Activated CD4-positive, alpha-beta T cell treated with anti-CD3 and anti-CD28 coated beads for 36 hours (primary cell): ENCODE data around the gene BANF2. TPM values are rescaled to one million over a fixed set of nuclear protein-coding genes. Genes with fewer than 3 reads are reported as not detected.

Experiments used
- ATAC-seq: fragments of 200-7000 bp; cut with Tn5 transposase; one replicate; pipeline ENCODE4 v1.10.0; 2021; ENCODE audit warnings: mild to moderate bottlenecking, moderate library complexity
- CTCF ChIA-PET: fragments of 350-600 bp; sonication (Branson Sonifier 250); formaldehyde crosslinking; loops from one replicate; lab custom pipeline; 2021; ENCODE audit warnings: antibody characterized with exemption; lab: Charles Lee
- POLR2A ChIA-PET: fragments of 350-600 bp; sonication (Branson Sonifier 250); formaldehyde crosslinking; loops from one replicate; lab custom pipeline; 2021; ENCODE audit warnings: antibody characterized with exemption, inconsistent platforms; lab: Charles Lee
- DNase-seq: peaks from one replicate; pipeline ENCODE4 v3.0.0-alpha.2; 2020
- H3K27ac Mint-ChIP-seq: one replicate; pipeline ENCODE4 v1.8.0; 2021; ENCODE audit warnings: mixed read lengths
- H3K27me3 Mint-ChIP-seq: one replicate; pipeline ENCODE4 v1.8.0; 2021; ENCODE audit warnings: mixed read lengths
- H3K36me3 Mint-ChIP-seq: one replicate; pipeline ENCODE4 v1.8.0; 2021; ENCODE audit warnings: low read depth, mixed read lengths
- H3K4me1 Mint-ChIP-seq: one replicate; pipeline ENCODE4 v1.8.0; 2021; ENCODE audit warnings: mixed read lengths
- H3K4me3 Mint-ChIP-seq: one replicate; pipeline ENCODE4 v1.8.0; 2021; ENCODE audit warnings: mild to moderate bottlenecking, moderate library complexity, mixed read lengths
- H3K9me3 Mint-ChIP-seq: one replicate; pipeline ENCODE4 v1.8.0; 2021; ENCODE audit warnings: low read depth, mixed read lengths
- intact Hi-C, 2 experiments: fragments of 100-400 bp; cut with DNase I in 1 of 2; cut with micrococcal nuclease in 1 of 2; formaldehyde crosslinking; loops; one replicate each; pipeline versions ENCODE4 v1.14.2 to v1.15.1; 2022 to 2024; cut with DNase I, micrococcal nuclease
- total RNA-seq, 2 experiments: library from RNA; stranded (reverse); gene quantifications; one replicate each; pipeline ENCODE4 v1.2.3, GENCODE V29; 2021

BANF2 gene
- total RNA-seq, 2 experiments from 2014 or later = not detected

GRCh38 chr20:17664025-17664633, 35.6 kb upstream of the BANF2 start:
- ATAC-seq = peak; percentile 81
- Mint-ChIP-seq H3K4me1 (peaks cover 41% of the 10 kb centered on the region), H3K9me3 (no peaks in the 10 kb centered on the region), H3K36me3 (peaks cover 10% of the 10 kb centered on the region), H3K4me3 (no peak overlapping the region), H3K27ac (no peak overlapping the region), H3K27me3 (no peaks in the 10 kb centered on the region)
- intact Hi-C loops = no loop called here
- POLR2A ChIA-PET = no interaction called here
- peak; percentile 42 for DNase-seq
- CTCF ChIA-PET = interaction anchor here (0.6 to 3.6 kb wide), 4 partner anchors 18 to 236 kb away, joined by 3 to 17 read pairs (median 4); partner anchors contain the start of gene RRBP1

- H3K4me3 Mint-ChIP-seq = no peak overlapping the region
- ATAC-seq = peak; percentile 11
- no peak for DNase-seq
- ChIA-PET CTCF (interaction anchor here (0.6 to 3.6 kb wide), 5 partner anchors 9 to 313 kb away, joined by 3 to 17 read pairs (median 3); partner anchors contain the start of gene RRBP1), POLR2A (no interaction called here)
- no peaks in the 10 kb centered on the region for H3K27me3 Mint-ChIP-seq
- peaks cover 6% of the 10 kb centered on the region for H3K36me3 Mint-ChIP-seq
- H3K9me3 Mint-ChIP-seq = no peaks in the 10 kb centered on the region
- intact Hi-C loops = no loop called here
- H3K4me1 Mint-ChIP-seq = peaks cover 48% of the 10 kb centered on the region
- no peak overlapping the region for H3K27ac Mint-ChIP-seq
Observed at GRCh38 chr20:17665756-17666155, 34.0 kb upstream of the BANF2 start.

GRCh38 chr20:17666481-17666880, 33.3 kb upstream of the BANF2 start:
- H3K4me3 Mint-ChIP-seq = no peak overlapping the region
- no peak overlapping the region for H3K27ac Mint-ChIP-seq
- peaks cover 7% of the 10 kb centered on the region for H3K36me3 Mint-ChIP-seq
- ATAC-seq (no peak), DNase-seq (no peak)
- no peaks in the 10 kb centered on the region for H3K9me3 Mint-ChIP-seq
- POLR2A ChIA-PET = interaction anchor here (0.6 kb wide), 1 partner anchor 212 kb away, joined by 6 read pairs; no protein-coding TSS in a partner anchor
- H3K4me1 Mint-ChIP-seq = peaks cover 48% of the 10 kb centered on the region
- intact Hi-C loops = no loop called here
- CTCF ChIA-PET = interaction anchor here (0.6 to 3.6 kb wide), 6 partner anchors 9 to 863 kb away, joined by 3 to 17 read pairs (median 3); partner anchors contain the start of gene RRBP1
- no peaks in the 10 kb centered on the region for H3K27me3 Mint-ChIP-seq

GRCh38 chr20:17667445-17667844, 32.3 kb upstream of the BANF2 start:
- Mint-ChIP-seq H3K36me3 (peaks cover 7% of the 10 kb centered on the region), H3K4me1 (peaks cover 43% of the 10 kb centered on the region), H3K27me3 (no peaks in the 10 kb centered on the region), H3K4me3 (no peak overlapping the region), H3K9me3 (no peaks in the 10 kb centered on the region), H3K27ac (no peak overlapping the region)
- ChIA-PET POLR2A (no interaction called here), CTCF (interaction anchor here (1.5 to 3.6 kb wide), 2 partner anchors 12 to 15 kb away, joined by 3 to 17 read pairs; partner anchors contain the start of gene RRBP1)
- DNase-seq = no peak
- no peak for ATAC-seq
- intact Hi-C loops = no loop called here

GRCh38 chr20:17668432-17668831, 31.3 kb upstream of the BANF2 start:
- H3K36me3 Mint-ChIP-seq = peaks cover 7% of the 10 kb centered on the region
- no peaks in the 10 kb centered on the region for H3K9me3 Mint-ChIP-seq
- H3K4me1 Mint-ChIP-seq = peaks cover 41% of the 10 kb centered on the region
- no peak overlapping the region for H3K27ac Mint-ChIP-seq
- ChIA-PET POLR2A (no interaction called here), CTCF (no interaction called here)
- H3K4me3 Mint-ChIP-seq = no peak overlapping the region
- ATAC-seq (no peak), DNase-seq (no peak)
- H3K27me3 Mint-ChIP-seq = no peaks in the 10 kb centered on the region
- intact Hi-C loops = no loop called here

- CTCF ChIA-PET = no interaction called here
- intact Hi-C loops = no loop called here
- no peak for DNase-seq
Observed at GRCh38 chr20:17669306-17669931, 30.3 kb upstream of the BANF2 start.

GRCh38 chr20:17671011-17671410, 28.8 kb upstream of the BANF2 start:
- H3K4me3 Mint-ChIP-seq = no peak overlapping the region
- no peak overlapping the region for H3K27ac Mint-ChIP-seq
- peaks cover 7% of the 10 kb centered on the region for H3K36me3 Mint-ChIP-seq
- CTCF ChIA-PET = no interaction called here
- H3K4me1 Mint-ChIP-seq = peaks cover 20% of the 10 kb centered on the region
- POLR2A ChIA-PET = no interaction called here
- H3K9me3 Mint-ChIP-seq = no peaks in the 10 kb centered on the region
- no peak for ATAC-seq
- intact Hi-C loops = no loop called here
- DNase-seq = no peak
- no peaks in the 10 kb centered on the region for H3K27me3 Mint-ChIP-seq

More at GRCh38 chr20:17669306-17669931, 30.3 kb upstream of the BANF2 start:
- H3K27me3 Mint-ChIP-seq = no peaks in the 10 kb centered on the region
- peaks cover 31% of the 10 kb centered on the region for H3K4me1 Mint-ChIP-seq
- no peak for ATAC-seq
- H3K9me3 Mint-ChIP-seq = no peaks in the 10 kb centered on the region
- H3K4me3 Mint-ChIP-seq = no peak overlapping the region
- no peak overlapping the region for H3K27ac Mint-ChIP-seq
- POLR2A ChIA-PET = no interaction called here
- peaks cover 7% of the 10 kb centered on the region for H3K36me3 Mint-ChIP-seq

GRCh38 chr20:17671565-17671964, 28.2 kb upstream of the BANF2 start:
- ChIA-PET CTCF (no interaction called here), POLR2A (no interaction called here)
- no peaks in the 10 kb centered on the region for H3K9me3 Mint-ChIP-seq
- intact Hi-C loops = no loop called here
- DNase-seq (no peak), ATAC-seq (no peak)
- H3K4me3 Mint-ChIP-seq = no peak overlapping the region
- peaks cover 15% of the 10 kb centered on the region for H3K4me1 Mint-ChIP-seq
- no peak overlapping the region for H3K27ac Mint-ChIP-seq
- no peaks in the 10 kb centered on the region for H3K27me3 Mint-ChIP-seq
- peaks cover 8% of the 10 kb centered on the region for H3K36me3 Mint-ChIP-seq

- ATAC-seq = no peak
- POLR2A ChIA-PET = no interaction called here
- H3K36me3 Mint-ChIP-seq = peaks cover 8% of the 10 kb centered on the region
- CTCF ChIA-PET = interaction anchor here (1.3 kb wide), 1 partner anchor 10 kb away, joined by 6 read pairs; the partner anchor contains the start of gene RRBP1
- DNase-seq = no peak
- intact Hi-C loops = no loop called here
- no peak overlapping the region for H3K27ac Mint-ChIP-seq
- H3K4me3 Mint-ChIP-seq = no peak overlapping the region
- H3K4me1 Mint-ChIP-seq = peaks cover 12% of the 10 kb centered on the region
- H3K9me3 Mint-ChIP-seq = no peaks in the 10 kb centered on the region
- H3K27me3 Mint-ChIP-seq = no peaks in the 10 kb centered on the region
Observed at GRCh38 chr20:17673084-17673483, 26.7 kb upstream of the BANF2 start.

- intact Hi-C loops = no loop called here
- Mint-ChIP-seq H3K36me3 (peaks cover 7% of the 10 kb centered on the region), H3K27me3 (no peaks in the 10 kb centered on the region), H3K4me1 (peaks cover 12% of the 10 kb centered on the region), H3K27ac (no peak overlapping the region), H3K4me3 (no peak overlapping the region), H3K9me3 (no peaks in the 10 kb centered on the region)
- DNase-seq (no peak), ATAC-seq (no peak)
- ChIA-PET CTCF (no interaction called here), POLR2A (no interaction called here)
Observed at GRCh38 chr20:17674722-17675518, 24.8 kb upstream of the BANF2 start.

GRCh38 chr20:17675519-17676377, 24.0 kb upstream of the BANF2 start:
- POLR2A ChIA-PET = no interaction called here
- Mint-ChIP-seq H3K27me3 (no peaks in the 10 kb centered on the region), H3K4me3 (no peak overlapping the region), H3K27ac (no peak overlapping the region), H3K4me1 (peaks cover 15% of the 10 kb centered on the region), H3K36me3 (peaks cover 2% of the 10 kb centered on the region), H3K9me3 (no peaks in the 10 kb centered on the region)
- intact Hi-C loops = no loop called here
- ATAC-seq (no peak), DNase-seq (no peak)
- CTCF ChIA-PET = no interaction called here
